WTC11 (cell line): ENCODE data around the gene KLHL29. TPM values are rescaled to one million over a fixed set of nuclear protein-coding genes. Genes with fewer than 3 reads are reported as not detected.

ENCODE experiments used
- ATAC-seq: fragments of 200-7000 bp; cut with Tn5 transposase; 2 replicates; pipeline ENCODE4 v1.10.0; 2021; ENCODE audit warnings: mild to moderate bottlenecking, moderate library complexity
- CTCF ChIA-PET: fragments of 300-600 bp; sonication (Branson Sonifier 250); formaldehyde crosslinking; loops from one replicate; lab custom pipeline; 2021; ENCODE audit warnings: antibody characterized with exemption; lab: Charles Lee
- POLR2A ChIA-PET: fragments of 350-600 bp; sonication (Branson Sonifier 250); formaldehyde crosslinking; loops from one replicate; lab custom pipeline; 2021; ENCODE audit warnings: antibody characterized with exemption; lab: Charles Lee
- DNase-seq: peaks from one replicate; pipeline ENCODE4 v3.0.0; 2021; ENCODE audit warnings: low spot score
- H3K27ac Mint-ChIP-seq: 2 replicates; pipeline ENCODE4 v1.8.0; 2021; ENCODE audit warnings: mixed read lengths
- H3K27me3 Mint-ChIP-seq: 2 replicates; pipeline ENCODE4 v1.8.0; 2021; ENCODE audit warnings: low read depth, mild to moderate bottlenecking, moderate library complexity, mixed read lengths
- H3K36me3 Mint-ChIP-seq: 2 replicates; pipeline ENCODE4 v1.8.0; 2021; ENCODE audit warnings: mixed read lengths
- H3K4me1 Mint-ChIP-seq: 2 replicates; pipeline ENCODE4 v1.8.0; 2022; ENCODE audit warnings: mixed read lengths
- H3K4me3 Mint-ChIP-seq: 2 replicates; pipeline ENCODE4 v1.8.0; 2021; ENCODE audit warnings: mild to moderate bottlenecking, moderate library complexity, mixed read lengths
- H3K9me3 Mint-ChIP-seq: 2 replicates; pipeline ENCODE4 v1.8.0; 2021; ENCODE audit warnings: mixed read lengths
- AR ChIP-seq: fragments of 250-450 bp; sonication (Bioruptor Pico); IDR thresholded peaks from 2 replicates; pipeline ENCODE4 v1.9.0; 2021; ENCODE audit warnings: mild to moderate bottlenecking
- HMGXB4 ChIP-seq: sonication (generic); formaldehyde crosslinking; IDR thresholded peaks from 2 replicates; pipeline ENCODE4 v1.8.1; 2023; ENCODE audit warnings: mild to moderate bottlenecking, moderate library complexity, missing genetic modification reagents
- JUN ChIP-seq: sonication (generic); formaldehyde crosslinking; IDR thresholded peaks from 2 replicates; pipeline ENCODE4 v1.8.0; 2023; ENCODE audit warnings: mild to moderate bottlenecking, missing genetic modification reagents
- MYBL2 ChIP-seq: sonication (generic); formaldehyde crosslinking; IDR thresholded peaks from 2 replicates; pipeline ENCODE4 v1.8.1; 2023; ENCODE audit warnings: mild to moderate bottlenecking, moderate library complexity, missing genetic modification reagents
- NR2C2 ChIP-seq: sonication (generic); formaldehyde crosslinking; IDR thresholded peaks from 2 replicates; pipeline ENCODE4 v1.8.0; 2022; ENCODE audit warnings: mild to moderate bottlenecking, missing genetic modification reagents
- SMAD3 ChIP-seq: sonication (generic); formaldehyde crosslinking; IDR thresholded peaks from 2 replicates; pipeline ENCODE4 v1.8.0; 2022; ENCODE audit warnings: missing genetic modification reagents, mild to moderate bottlenecking, borderline replicate concordance
- SP1 ChIP-seq: sonication (generic); formaldehyde crosslinking; conservative IDR thresholded peaks from 2 replicates; pipeline ENCODE4 v1.8.1; 2022; ENCODE audit warnings: missing genetic modification reagents
- ZBTB21 ChIP-seq: sonication (generic); formaldehyde crosslinking; IDR thresholded peaks from 2 replicates; pipeline ENCODE4 v1.8.1; 2023; ENCODE audit warnings: mild to moderate bottlenecking, missing genetic modification reagents, borderline replicate concordance
- ZNF281 ChIP-seq: sonication (generic); formaldehyde crosslinking; IDR thresholded peaks from 2 replicates; pipeline ENCODE4 v1.8.0; 2023; ENCODE audit warnings: mild to moderate bottlenecking, missing genetic modification reagents
- ZNF396 ChIP-seq: fragments of 250-450 bp; sonication (Bioruptor Pico); IDR thresholded peaks from 2 replicates; pipeline ENCODE4 v1.8.0; 2021; ENCODE audit warnings: mild to moderate bottlenecking, moderate library complexity, borderline replicate concordance
- ZNF512 ChIP-seq: sonication (generic); formaldehyde crosslinking; IDR thresholded peaks from 2 replicates; pipeline ENCODE4 v1.8.1; 2022; ENCODE audit warnings: missing genetic modification reagents, borderline replicate concordance
- total RNA-seq: library from RNA; stranded (reverse); gene quantifications from 3 replicates; pipeline ENCODE4 v1.2.3, GENCODE V29; 2021
- TF ChIP-seq, protein P1 (sequence below): sonication (generic); formaldehyde crosslinking; IDR thresholded peaks from 2 replicates; pipeline ENCODE4 v1.8.0; 2023; ENCODE audit warnings: missing genetic modification reagents, mild to moderate bottlenecking, borderline replicate concordance

Gene KLHL29
- total RNA-seq, 1 experiment from 2014 or later, result 7.1 TPM

DNA sequence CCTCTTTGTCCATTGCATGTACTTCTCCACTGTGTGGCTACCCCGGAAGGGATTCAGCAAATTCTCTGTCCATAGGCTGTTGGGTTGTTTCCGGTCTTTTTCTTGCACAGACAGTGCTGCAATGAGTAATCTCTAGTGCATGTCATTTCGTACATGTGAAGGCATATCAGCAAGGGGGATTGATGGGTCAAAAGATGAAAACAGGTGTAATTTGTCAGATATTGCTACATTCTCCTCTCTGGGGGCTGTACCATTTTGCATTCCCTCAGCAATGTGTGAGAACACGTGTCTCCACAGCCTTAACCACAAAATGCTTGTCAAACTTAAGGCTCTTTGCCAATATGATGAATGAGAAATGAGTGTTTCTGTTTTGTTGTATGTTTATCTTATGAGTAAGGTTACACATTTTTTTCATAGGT lies 60.5 kb downstream of the KLHL29 start (continued):
- TF ChIP-seq, protein P1, sequence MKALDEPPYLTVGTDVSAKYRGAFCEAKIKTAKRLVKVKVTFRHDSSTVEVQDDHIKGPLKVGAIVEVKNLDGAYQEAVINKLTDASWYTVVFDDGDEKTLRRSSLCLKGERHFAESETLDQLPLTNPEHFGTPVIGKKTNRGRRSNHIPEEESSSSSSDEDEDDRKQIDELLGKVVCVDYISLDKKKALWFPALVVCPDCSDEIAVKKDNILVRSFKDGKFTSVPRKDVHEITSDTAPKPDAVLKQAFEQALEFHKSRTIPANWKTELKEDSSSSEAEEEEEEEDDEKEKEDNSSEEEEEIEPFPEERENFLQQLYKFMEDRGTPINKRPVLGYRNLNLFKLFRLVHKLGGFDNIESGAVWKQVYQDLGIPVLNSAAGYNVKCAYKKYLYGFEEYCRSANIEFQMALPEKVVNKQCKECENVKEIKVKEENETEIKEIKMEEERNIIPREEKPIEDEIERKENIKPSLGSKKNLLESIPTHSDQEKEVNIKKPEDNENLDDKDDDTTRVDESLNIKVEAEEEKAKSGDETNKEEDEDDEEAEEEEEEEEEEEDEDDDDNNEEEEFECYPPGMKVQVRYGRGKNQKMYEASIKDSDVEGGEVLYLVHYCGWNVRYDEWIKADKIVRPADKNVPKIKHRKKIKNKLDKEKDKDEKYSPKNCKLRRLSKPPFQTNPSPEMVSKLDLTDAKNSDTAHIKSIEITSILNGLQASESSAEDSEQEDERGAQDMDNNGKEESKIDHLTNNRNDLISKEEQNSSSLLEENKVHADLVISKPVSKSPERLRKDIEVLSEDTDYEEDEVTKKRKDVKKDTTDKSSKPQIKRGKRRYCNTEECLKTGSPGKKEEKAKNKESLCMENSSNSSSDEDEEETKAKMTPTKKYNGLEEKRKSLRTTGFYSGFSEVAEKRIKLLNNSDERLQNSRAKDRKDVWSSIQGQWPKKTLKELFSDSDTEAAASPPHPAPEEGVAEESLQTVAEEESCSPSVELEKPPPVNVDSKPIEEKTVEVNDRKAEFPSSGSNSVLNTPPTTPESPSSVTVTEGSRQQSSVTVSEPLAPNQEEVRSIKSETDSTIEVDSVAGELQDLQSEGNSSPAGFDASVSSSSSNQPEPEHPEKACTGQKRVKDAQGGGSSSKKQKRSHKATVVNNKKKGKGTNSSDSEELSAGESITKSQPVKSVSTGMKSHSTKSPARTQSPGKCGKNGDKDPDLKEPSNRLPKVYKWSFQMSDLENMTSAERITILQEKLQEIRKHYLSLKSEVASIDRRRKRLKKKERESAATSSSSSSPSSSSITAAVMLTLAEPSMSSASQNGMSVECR (CRISPR knock-in tag), result no peak
- no peak for TF ChIP-seq SP1 (CRISPR knock-in tag)
- TF ChIP-seq SMAD3 (CRISPR knock-in tag), result no peak
- TF ChIP-seq ZNF396 (CRISPR knock-in tag), result no peak
- TF ChIP-seq MYBL2 (CRISPR knock-in tag), result no peak
- TF ChIP-seq AR, result no peak

- Mint-ChIP-seq H3K4me3 (no peak overlapping the region), H3K9me3 (peaks cover 10% of the 10 kb centered on the region), H3K36me3 (peaks cover under 1% of the 10 kb centered on the region; the same call in 1 of the 2 replicates), H3K27ac (no peak overlapping the region), H3K27me3 (no peaks in the 10 kb centered on the region), H3K4me1 (no peaks in the 10 kb centered on the region)
- DNase-seq (no peak), ATAC-seq (no peak)
- TF ChIP-seq ZNF281 (CRISPR knock-in tag) (no peak), NR2C2 (CRISPR knock-in tag) (no peak), JUN (CRISPR knock-in tag) (no peak), ZNF512 (no peak), ZBTB21 (CRISPR knock-in tag) (no peak), HMGXB4 (CRISPR knock-in tag) (no peak)
- CTCF ChIA-PET, result no interaction called here
- POLR2A ChIA-PET, result no interaction called here
Observed at GRCh38 chr2:23446916-23447315, 61.9 kb downstream of the KLHL29 start.
